ENCODE data around the gene CLTRN. TPM values are rescaled to one million over a fixed set of nuclear protein-coding genes. Genes with fewer than 3 reads are reported as not detected.
"Not testable (repeated sequence)": the region's sequence is repeated elsewhere in the genome, so short reads cannot be mapped to it uniquely, and the experiment has no call there.

The CLTRN gene, protein sequence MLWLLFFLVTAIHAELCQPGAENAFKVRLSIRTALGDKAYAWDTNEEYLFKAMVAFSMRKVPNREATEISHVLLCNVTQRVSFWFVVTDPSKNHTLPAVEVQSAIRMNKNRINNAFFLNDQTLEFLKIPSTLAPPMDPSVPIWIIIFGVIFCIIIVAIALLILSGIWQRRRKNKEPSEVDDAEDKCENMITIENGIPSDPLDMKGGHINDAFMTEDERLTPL
- total RNA-seq (ENCODE audit: low replicate concordance), result 0.18 TPM in 1 of 2 replicates, not detected in the other

DNA sequence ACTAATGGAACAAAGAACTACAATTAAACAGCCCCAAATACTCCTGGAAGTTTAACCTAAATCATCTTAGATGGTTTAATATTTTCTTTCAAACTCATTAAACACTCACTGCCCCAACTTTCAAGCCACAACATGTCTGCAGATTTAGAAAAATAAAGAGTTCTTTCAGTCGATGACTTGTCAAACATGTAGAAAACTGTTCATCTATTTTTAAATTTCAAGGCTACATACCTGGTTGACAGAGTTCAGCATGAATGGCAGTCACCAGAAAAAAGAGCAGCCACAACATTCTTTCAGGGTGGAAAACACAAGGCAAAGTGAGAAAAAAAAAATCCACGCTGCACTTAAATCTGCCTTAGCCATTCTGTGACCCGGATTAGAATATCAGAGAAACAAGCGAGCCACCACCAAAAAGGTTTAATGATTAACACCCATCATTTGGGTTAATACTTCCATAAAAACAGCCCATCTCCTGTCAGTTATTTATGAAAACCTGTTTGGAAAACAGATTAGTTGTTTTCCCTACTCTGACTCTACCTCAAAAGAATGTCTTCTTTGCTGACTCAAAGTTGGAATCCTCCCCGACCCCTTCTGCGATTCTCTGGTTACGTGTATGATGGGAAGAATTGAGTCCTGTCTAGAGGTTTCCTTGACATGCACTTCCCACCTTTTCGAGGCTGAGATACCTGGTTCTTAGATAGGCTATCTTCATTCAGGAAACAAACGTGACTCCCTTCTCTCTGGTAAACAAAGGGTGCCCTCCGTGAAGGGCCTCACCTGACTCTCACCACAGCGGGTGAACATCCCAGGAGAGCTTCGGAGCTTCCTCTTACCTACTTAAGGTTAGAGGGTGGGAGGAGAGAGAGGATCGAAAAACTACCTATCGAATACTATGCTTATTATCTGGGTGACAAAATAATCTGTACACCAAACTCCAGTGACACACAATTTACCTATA lies at the start of gene CLTRN:
Gene CLTRN (minus strand): TSS at position 319 of the 958 bp plus-strand sequence. CDS start 30 bp downstream, at position 289.
- no peak within 1 kb of the TSS for H3K4me3 ChIP-seq (ENCODE audit: low read depth, low read length)
- DNase-seq (ENCODE audit: low read depth), result no peak
- TF ChIP-seq, protein P1, sequence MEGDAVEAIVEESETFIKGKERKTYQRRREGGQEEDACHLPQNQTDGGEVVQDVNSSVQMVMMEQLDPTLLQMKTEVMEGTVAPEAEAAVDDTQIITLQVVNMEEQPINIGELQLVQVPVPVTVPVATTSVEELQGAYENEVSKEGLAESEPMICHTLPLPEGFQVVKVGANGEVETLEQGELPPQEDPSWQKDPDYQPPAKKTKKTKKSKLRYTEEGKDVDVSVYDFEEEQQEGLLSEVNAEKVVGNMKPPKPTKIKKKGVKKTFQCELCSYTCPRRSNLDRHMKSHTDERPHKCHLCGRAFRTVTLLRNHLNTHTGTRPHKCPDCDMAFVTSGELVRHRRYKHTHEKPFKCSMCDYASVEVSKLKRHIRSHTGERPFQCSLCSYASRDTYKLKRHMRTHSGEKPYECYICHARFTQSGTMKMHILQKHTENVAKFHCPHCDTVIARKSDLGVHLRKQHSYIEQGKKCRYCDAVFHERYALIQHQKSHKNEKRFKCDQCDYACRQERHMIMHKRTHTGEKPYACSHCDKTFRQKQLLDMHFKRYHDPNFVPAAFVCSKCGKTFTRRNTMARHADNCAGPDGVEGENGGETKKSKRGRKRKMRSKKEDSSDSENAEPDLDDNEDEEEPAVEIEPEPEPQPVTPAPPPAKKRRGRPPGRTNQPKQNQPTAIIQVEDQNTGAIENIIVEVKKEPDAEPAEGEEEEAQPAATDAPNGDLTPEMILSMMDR (IDR thresholded peaks at IDR 0.05; ENCODE audit: insufficient read depth, low read length), result no peak

DNA sequence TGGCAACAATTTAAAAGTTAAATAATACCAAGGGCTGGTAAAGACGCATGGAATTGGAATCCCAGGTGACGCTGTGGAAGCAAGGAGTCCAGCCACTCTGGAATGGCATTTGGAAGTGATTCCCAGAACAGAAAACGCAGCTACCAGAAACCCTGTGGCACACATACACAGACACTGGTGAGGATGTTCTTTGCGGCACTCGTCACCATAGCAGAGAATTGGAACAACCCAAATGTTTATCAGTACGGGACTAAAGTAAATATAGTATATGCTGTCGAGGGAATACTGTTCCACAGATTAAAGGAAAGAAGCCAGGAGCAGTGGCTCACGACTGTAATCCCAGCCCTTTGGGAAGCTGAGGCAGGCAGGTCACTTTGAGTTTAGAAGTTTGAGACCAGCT lies 39.7 kb upstream of the CLTRN start:
- H3K4me3 ChIP-seq (ENCODE audit: low read depth, low read length); DNase-seq (ENCODE audit: low read depth): not testable (repeated sequence)

DNA sequence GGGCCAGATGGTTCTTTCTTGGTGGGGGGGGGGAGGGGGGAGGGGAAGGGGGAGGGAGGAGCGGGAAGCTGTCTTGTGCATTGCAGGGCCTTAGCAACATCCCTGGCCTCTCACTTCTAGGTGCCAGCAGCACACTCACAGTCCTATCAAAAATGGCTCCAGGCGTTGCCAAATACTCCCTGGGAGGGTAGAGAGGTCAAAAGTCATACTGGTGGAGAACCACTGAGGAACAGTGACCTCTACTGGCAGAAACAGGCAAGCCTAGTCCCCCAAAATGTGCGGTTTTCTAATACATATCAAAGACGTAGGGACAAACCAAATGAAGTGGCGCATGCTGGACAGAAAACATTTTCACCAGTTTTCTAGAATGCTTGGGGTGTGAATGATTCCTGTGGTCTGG lies 39.2 kb upstream of the CLTRN start:
- H3K4me3 ChIP-seq (ENCODE audit: low read depth, low read length); DNase-seq (ENCODE audit: low read depth): not testable (repeated sequence)

DNA sequence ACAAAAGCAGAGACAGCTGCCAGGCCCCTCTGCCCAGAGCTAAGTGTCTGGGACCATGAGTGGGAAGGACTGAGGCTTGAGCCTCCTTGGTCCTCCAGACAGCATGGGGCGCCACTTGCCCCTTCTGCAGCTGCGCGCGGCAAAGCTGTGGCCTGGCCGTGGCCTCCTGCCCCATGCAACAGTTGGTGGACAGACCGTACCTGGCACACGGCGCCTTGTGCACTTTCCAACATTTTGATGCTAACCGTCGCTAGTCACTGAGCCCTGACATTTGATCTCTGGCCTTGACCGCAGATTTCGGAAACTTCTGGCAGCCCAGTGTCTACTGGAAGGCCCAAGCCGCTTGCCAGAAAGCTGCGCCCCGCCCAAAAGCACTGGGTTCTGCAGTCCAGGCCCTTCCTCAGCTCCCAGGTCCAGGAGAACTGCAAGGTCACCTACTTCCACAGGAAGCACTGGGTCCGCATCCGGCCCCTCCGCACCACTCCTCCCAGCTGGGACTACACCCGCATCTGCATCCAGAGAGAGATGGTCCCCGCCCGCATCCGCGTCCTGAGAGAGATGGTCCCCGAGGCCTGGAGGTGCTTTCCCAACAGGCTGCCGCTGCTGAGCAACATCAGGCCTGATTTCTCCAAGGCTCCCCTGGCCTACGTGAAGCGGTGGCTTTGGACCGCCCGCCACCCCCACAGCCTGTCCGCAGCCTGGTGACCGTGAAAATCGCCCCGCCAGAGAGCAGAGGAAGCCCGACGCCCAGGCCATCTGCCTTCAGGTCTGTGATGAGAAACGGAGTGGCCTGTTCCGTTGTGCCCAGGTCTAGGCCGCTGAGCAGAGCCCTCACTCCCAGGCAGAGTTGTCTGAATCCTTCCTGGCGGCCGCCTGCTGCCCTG lies 38.1 kb upstream of the CLTRN start:
- TF ChIP-seq, protein P1 (IDR thresholded peaks at IDR 0.05; ENCODE audit: insufficient read depth, low read length), result no peak
- DNase-seq (ENCODE audit: low read depth), result no peak
- no peak overlapping the region for H3K4me3 ChIP-seq (ENCODE audit: low read depth, low read length)

DNA sequence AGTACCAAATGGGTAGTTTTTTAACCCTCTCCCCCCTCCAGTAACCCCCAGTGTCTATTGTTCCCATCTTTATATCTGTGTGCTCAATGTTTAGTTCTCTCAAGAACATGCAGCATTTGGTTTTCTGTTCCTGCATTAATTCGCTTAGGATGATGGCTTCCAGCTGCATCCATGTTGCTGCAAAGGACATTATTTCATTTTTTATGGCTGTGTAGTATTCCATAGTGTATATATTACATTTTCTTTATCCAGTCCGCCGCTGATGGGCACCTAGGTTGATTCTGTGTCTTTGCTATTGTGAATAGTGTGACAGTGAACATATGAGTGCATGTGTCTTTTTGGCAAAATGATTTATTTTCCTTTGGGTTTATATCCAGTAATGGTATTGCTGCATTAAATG lies 31.9 kb upstream of the CLTRN start:
- no peak overlapping the region for H3K4me3 ChIP-seq (ENCODE audit: low read depth, low read length)
- DNase-seq (ENCODE audit: low read depth), result no peak
- TF ChIP-seq, protein P1 (IDR thresholded peaks at IDR 0.05; ENCODE audit: insufficient read depth, low read length), result no peak

DNA sequence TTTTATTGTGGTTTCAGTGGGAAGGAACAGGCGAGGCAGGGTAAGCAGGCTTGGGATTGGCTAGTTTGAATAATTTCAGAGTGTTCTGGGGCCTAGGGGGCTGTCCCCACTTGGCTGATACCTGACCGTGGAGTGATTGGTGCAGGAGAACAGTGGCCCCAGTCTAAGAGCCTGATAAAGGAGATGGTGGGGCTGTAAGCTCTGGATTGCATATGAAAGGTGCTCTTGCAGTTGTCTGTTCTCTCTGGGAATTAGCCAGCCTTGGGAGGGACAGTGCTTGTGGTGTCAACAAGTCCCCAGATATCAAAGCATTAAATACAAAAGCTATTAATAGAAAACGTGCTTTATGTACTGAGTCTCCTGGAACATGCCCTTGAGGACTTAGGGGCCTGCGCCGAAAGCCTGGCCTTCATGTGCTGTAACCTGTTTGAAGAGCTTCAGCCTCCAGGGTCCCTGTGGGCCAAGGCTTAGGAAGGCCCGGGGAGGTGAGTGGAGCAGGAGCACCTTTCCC lies 30.4 kb upstream of the CLTRN start:
- H3K4me3 ChIP-seq (ENCODE audit: low read depth, low read length), result no peak overlapping the region
- no peak for DNase-seq (ENCODE audit: low read depth)
- TF ChIP-seq, protein P1 (IDR thresholded peaks at IDR 0.05; ENCODE audit: insufficient read depth, low read length), result no peak

DNA sequence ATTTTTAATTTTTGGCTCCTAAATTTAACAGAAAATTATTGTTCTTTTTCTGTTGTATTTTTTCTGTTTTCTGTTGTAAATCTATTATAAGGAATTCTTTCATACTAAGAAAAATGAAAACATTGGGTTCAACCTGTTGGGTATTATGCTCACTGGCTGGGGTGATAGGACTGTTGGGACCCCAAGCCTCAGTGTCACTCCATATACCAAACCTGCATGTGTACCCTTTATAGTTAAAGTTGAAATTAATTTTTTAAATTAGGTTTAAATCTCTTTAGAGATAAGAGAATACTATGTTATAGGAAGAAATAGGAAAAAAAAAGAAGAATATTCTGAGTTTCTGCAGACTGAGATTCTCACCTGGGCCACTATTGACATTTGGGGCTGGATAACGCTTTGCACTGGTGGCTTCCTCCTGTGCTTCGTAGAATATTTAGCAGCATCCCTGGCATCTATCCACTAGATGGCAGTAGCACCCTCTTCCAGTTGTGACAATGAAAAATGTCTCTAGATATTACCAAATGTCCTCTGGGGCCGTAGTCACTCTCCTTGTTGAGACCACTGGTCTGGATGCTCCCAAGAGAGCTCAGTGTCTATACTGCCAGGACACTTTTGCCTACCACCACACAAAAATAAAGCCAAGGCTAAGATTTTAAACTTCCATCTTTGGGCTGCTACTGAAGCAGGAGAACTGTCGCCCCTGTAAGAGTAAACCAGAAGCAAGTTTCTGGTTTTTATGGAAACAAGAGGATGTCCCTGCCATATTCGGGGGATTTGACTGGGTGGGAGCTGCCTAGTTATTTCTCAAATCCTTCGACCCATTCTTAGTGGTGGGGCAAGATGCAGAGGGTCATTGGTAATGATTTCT lies 22.4 kb upstream of the CLTRN start:
- DNase-seq (ENCODE audit: low read depth), result peak; percentile 70
- no peak overlapping the region for H3K4me3 ChIP-seq (ENCODE audit: low read depth, low read length)
- TF ChIP-seq, protein P1 (IDR thresholded peaks at IDR 0.05; ENCODE audit: insufficient read depth, low read length), result peak; percentile 88

Data from fibroblast of the aortic adventitia (primary cell).